ENCODE measurements around the gene ADAMTS14. TPM values are rescaled to one million over a fixed set of nuclear protein-coding genes. Genes with fewer than 3 reads are reported as not detected.

ADAMTS14 gene
- total RNA-seq, 1 experiment from 2014 or later, result 1.6 TPM

GRCh38 chr10:70729763-70730357 is 57.6 kb downstream of the ADAMTS14 start:
- no peak overlapping the region for H2BK120ac ChIP-seq (ENCODE audit: low read depth, low read length, poor library complexity, severe bottlenecking)
- H3K4ac ChIP-seq (ENCODE audit: low read depth, low read length), result no peak overlapping the region
- no peak overlapping the region; the same call in 1 of the 2 replicates for H3K14ac ChIP-seq (ENCODE audit: insufficient read depth, low read length)
- no CpG with 5 or more reads among the region's 16 CpGs for WGBS (ENCODE audit: extremely low coverage, insufficient read length, low lambda C conversion rate)
- no peak for TF ChIP-seq CTCF (conservative IDR thresholded peaks at IDR 0.05)
- Mint-ChIP-seq H3K4me3 (no peak overlapping the region), H3K4me1 (peaks cover 9 to 13% of the 10 kb centered on the region in 2 experiments), H3K36me3 (ENCODE audit: insufficient read depth in 1 of 3, low read depth in 3 of 3) (peaks cover 0 to 7% (median 2%) of the 10 kb centered on the region in 3 experiments; a peak in 6 of 7 replicates), H3K27ac (no peak overlapping the region), H3K9me3 (peaks cover 2 to 3% of the 10 kb centered on the region in 2 experiments; a peak in 4 of 5 replicates), H3K27me3 (ENCODE audit: low read depth) (no peaks in the 10 kb centered on the region; the same call in 1 of the 2 replicates)
- H2BK20ac ChIP-seq (ENCODE audit: low read depth, low read length, poor library complexity, severe bottlenecking), result no peak overlapping the region
- no peak for DNase-seq
- H3K9me3 ChIP-seq (ENCODE audit: control insufficient read depth, low read depth, low read length), result no peaks in the 10 kb centered on the region
- no peak overlapping the region for H4K5ac ChIP-seq (ENCODE audit: insufficient read length, low read depth, low read length)
- no peaks in the 10 kb centered on the region for H4K20me1 ChIP-seq (ENCODE audit: control insufficient read depth, insufficient read depth, insufficient read length)
- H2BK12ac ChIP-seq (ENCODE audit: insufficient read length, low read depth, low read length), result no peak overlapping the region
- no peak overlapping the region for H3K56ac ChIP-seq (ENCODE audit: insufficient read length, low read depth, low read length)
- no peak overlapping the region for H2BK5ac ChIP-seq (ENCODE audit: insufficient read length, low read length)
- H3K79me2 ChIP-seq (ENCODE audit: insufficient read depth, low read length), result no peaks in the 10 kb centered on the region
- no peak overlapping the region for H4K91ac ChIP-seq (ENCODE audit: insufficient read length, low read depth, low read length)
- H2AFZ ChIP-seq (ENCODE audit: low read length), result no peak overlapping the region
- H3K4me1 ChIP-seq (ENCODE audit: insufficient read depth, low read length), result no peaks in the 10 kb centered on the region; the same call in 1 of the 2 replicates
- no peaks in the 10 kb centered on the region for H3K23me2 ChIP-seq (ENCODE audit: insufficient read length, low read depth, low read length, poor library complexity, severe bottlenecking)
- no peak overlapping the region for H3K18ac ChIP-seq (ENCODE audit: insufficient read length, low read depth, low read length)
- H2BK15ac ChIP-seq (ENCODE audit: low read depth, low read length), result no peak overlapping the region
- no peak overlapping the region for H3K23ac ChIP-seq (ENCODE audit: insufficient read length, low read depth, low read length)
- H3K9ac ChIP-seq (ENCODE audit: extremely low read depth, insufficient read length, low read length), result no peak overlapping the region
- no peak overlapping the region for H3K27ac ChIP-seq (ENCODE audit: insufficient read length, low read depth, low read length)
- no peak overlapping the region for H2AK5ac ChIP-seq (ENCODE audit: insufficient read length, low read length)
- H3K27me3 ChIP-seq (ENCODE audit: insufficient read depth, low read length), result no peaks in the 10 kb centered on the region
- H3K4me2 ChIP-seq (ENCODE audit: insufficient read depth, insufficient read length, low read length), result no peak overlapping the region
- no peaks in the 10 kb centered on the region for H3K79me1 ChIP-seq (ENCODE audit: insufficient read depth, low read depth, low read length, poor library complexity, severe bottlenecking)
- H3T11ph ChIP-seq (ENCODE audit: low read length), result no peak overlapping the region
- H4K8ac ChIP-seq (replicated peaks; ENCODE audit: insufficient read length, low read depth, low read length), result no peak overlapping the region
